GM12865 (cell line): ENCODE data around the gene TMEM179.

ENCODE experiments used
- DNase-seq: peaks from one replicate; pipeline ENCODE4 v3.0.0; 2010; ENCODE audit warnings: low read depth
- H3K4me3 ChIP-seq: 2 replicates; pipeline ENCODE4 v1.5.1; 2011; ENCODE audit warnings: mild to moderate bottlenecking, low read depth, low read length, control low read depth
- CTCF ChIP-seq: IDR thresholded peaks from 2 replicates; pipeline ENCODE4 v1.5.1; 2011; ENCODE audit warnings: low read length, control low read depth, low read depth, inconsistent platforms; ENCODE audit not compliant: insufficient read depth; ENCODE audit errors: missing control alignments

The TMEM179 gene

GRCh38 chr14:104552738-104553125 lies 51.8 kb downstream of the TMEM179 start:
- H3K4me3 ChIP-seq, result no peak overlapping the region
- no peak for DNase-seq
- TF ChIP-seq CTCF, result no peak

- no peak overlapping the region for H3K4me3 ChIP-seq
- no peak for DNase-seq
- no peak for TF ChIP-seq CTCF
These were observed 52.5 kb downstream of the TMEM179 start for GRCh38 chr14:104551851-104552737.

- TF ChIP-seq CTCF, result no peak
- H3K4me3 ChIP-seq, result no peak overlapping the region
- no peak for DNase-seq
These were observed 53.5 kb downstream of the TMEM179 start for GRCh38 chr14:104550861-104551728.

GRCh38 chr14:104550340-104550860 lies 54.2 kb downstream of the TMEM179 start:
- TF ChIP-seq CTCF, result no peak
- DNase-seq, result no peak
- H3K4me3 ChIP-seq, result no peak overlapping the region

DNA sequence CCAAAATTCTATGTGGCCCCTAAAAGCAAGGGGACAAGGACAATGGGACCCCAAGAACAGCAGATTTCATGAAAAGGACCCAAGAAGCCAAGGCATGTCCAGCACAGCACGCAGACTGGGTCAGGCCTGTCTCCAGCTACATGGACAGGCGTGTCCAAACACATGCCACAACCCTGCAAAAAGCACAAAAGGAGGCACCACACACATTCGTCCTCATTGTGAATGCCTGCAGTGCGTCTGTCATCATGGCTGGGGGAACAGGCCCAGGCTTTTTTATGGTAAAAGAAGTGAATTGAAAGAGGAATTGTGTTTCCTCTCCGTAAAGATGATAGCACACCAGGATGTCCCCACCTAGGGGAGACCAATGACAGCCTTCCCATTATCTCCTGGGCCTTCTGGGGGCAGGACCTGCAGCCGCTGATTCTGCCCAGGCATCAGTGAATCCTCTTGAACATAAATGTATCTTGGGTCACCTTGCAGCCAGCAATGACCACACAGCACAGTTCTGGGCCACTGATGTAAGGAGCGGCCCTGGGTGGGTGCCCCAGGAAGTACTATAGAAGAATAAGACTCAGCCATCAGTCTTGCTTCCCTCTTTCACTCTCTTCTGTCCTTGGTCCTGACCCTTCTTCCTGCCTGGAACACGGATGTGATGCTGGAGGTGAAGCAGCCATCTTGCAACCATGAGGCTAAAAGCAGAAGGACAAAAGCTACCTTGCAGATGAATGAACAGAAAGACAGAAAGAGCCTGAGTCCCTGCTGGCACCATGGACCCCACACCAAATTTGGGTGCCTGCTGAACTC lies 54.8 kb downstream of the TMEM179 start:
- H3K4me3 ChIP-seq, result no peak overlapping the region
- no peak for TF ChIP-seq CTCF
- no peak for DNase-seq

GRCh38 chr14:104548802-104549535 lies 55.6 kb downstream of the TMEM179 start:
- TF ChIP-seq CTCF, result no peak
- H3K4me3 ChIP-seq, result no peak overlapping the region
- no peak for DNase-seq
